Sigmoid colon (tissue), 7 donors: Measurements from ENCODE around the gene SPRED3. TPM values are rescaled to one million over a fixed set of nuclear protein-coding genes. Genes with fewer than 3 reads are reported as not detected.
A peak's percentile ranks its signal among the peaks of the same experiment; 100 is the strongest.
"Not testable (repeated sequence)": the region's sequence is repeated elsewhere in the genome, so short reads cannot be mapped to it uniquely, and the experiment has no call there.

Source experiments
- DNase-seq: peaks from one replicate; pipeline ENCODE4 v3.0.0-alpha.2; 2019
- H3K27ac ChIP-seq, 4 donors: fragments of 200-600 bp; sonication (generic); one replicate each; pipeline ENCODE4 v1.5.1; 2016 to 2019; ENCODE audit warnings: mild to moderate bottlenecking in 1 of 4
- H3K27me3 ChIP-seq, 3 donors: fragments of 200-600 bp; sonication (generic); one replicate each; pipeline ENCODE4 v1.5.1; 2019; ENCODE audit warnings: mild to moderate bottlenecking in 1 of 3
- H3K36me3 ChIP-seq, 4 donors: fragments of 200-600 bp; sonication (generic); one replicate each; pipeline ENCODE4 v1.5.1; 2016 to 2019
- H3K4me1 ChIP-seq, 4 donors: fragments of 200-600 bp; sonication (generic); one replicate each; pipeline ENCODE4 v1.5.1; 2017 to 2019
- H3K4me3 ChIP-seq, 4 donors: fragments of 200-600 bp; sonication (generic); one replicate each; pipeline ENCODE4 v1.5.1; 2017 to 2019; ENCODE audit warnings: mild to moderate bottlenecking in 2 of 4, moderate library complexity in 1 of 4
- H3K9me3 ChIP-seq, 4 donors: fragments of 200-600 bp in 3 of 4; sonication (generic) in 3 of 4; one replicate each; pipeline versions ENCODE4 v1.5.1 to v1.6.1; 2013 to 2019
- EP300 ChIP-seq, 4 donors: sonication (generic); formaldehyde crosslinking; IDR thresholded peaks; one replicate each; pipeline ENCODE4 v1.6.1; 2017; ENCODE audit warnings: antibody characterized with exemption in 4 of 4
- POLR2A ChIP-seq, 2 donors: fragments of 450-650 bp; IDR thresholded peaks; one replicate each; pipeline ENCODE4 v1.6.1; 2016; ENCODE audit warnings: antibody characterized with exemption in 2 of 2, mild to moderate bottlenecking in 2 of 2, moderate library complexity in 2 of 2
- POLR2AphosphoS5 ChIP-seq, 4 donors: sonication (generic); formaldehyde crosslinking; IDR thresholded peaks; one replicate each; pipeline ENCODE4 v1.6.1; 2017; ENCODE audit warnings: antibody characterized with exemption in 4 of 4
- WGBS, 2 donors: extraction: QIAGEN DNeasy Blood & Tissue Kit; methylation state at CpG; one replicate each; pipeline ENCODE4 v1.1.7; 2013; 5-methylcytosine and 5-hydroxymethylcytosine counted together
- intact Hi-C: fragments of 100-400 bp; cut with DNase I; formaldehyde crosslinking; loops from one replicate; pipeline ENCODE4 v1.15.1; 2023
- polyA plus RNA-seq, 3 donors: library from polyadenylated mRNA; stranded (reverse); fragments of 200-250 nt; gene quantifications; one replicate each; pipeline ENCODE4 v1.2.3, GENCODE V29; 2013
- total RNA-seq, 4 donors: library from RNA; depleted of rRNA; stranded (reverse); fragments of >200 nt; gene quantifications; one replicate each; pipeline ENCODE4 v1.1.0, GENCODE V29; 2016
- TF ChIP-seq, protein P1 (sequence below), 4 experiments: fragments of 450-650 bp in 3 of 4; fragments of 200-600 bp in 1 of 4; IDR thresholded peaks; one replicate each; pipeline ENCODE4 v1.5.1; 2016 to 2019; ENCODE audit warnings: antibody characterized with exemption in 4 of 4, mild to moderate bottlenecking in 3 of 4, moderate library complexity in 2 of 4
- donor health status: healthy with polysubstance abuse.
- donor health status: Bipolar disorder and iron deficiency.
- donor health status: healthy.

The SPRED3 gene
- total and polyA plus RNA-seq, 7 donors: under 0.01 to 1.5 (median 0.36) TPM; not detected in 2

DNA sequence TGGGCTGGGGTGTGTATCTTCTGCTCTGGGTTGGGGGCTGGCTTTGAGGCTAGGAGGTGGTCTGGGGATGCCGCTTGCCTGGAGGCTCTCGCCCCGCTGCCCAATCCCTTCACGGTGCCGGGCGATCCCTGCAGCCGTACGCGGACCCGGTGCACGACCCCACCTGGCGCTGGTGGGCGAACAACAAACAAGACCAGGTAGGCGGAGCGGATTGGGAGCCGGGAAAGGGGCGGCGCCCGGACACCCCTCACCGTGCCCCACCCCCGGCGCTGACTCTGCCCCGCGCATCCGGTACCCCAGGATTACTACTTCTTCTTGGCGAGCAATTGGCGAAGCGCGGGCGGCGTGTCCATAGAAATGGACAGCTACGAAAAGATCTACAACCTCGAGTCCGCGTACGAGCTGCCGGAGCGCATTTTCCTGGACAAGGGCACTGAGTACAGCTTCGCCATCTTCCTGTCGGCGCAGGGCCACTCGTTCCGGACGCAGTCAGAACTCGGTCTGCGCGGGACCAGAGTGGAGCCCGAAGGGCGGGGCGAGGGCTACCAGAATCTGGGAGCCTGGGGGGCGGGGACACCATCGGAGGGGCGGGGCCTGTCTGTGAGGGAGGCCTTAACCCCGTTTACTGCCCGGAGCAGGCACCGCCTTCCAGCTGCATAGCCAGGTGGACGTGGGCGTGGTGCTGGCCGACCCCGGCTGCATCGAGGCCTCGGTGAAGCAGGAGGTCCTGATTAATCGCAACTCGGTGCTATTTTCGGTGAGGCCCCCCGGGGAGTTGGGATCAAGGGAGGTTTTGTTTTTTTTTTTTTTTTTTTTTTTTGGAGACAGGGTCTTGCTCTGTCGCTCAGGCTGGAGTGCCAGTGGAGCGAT is 26.2 kb upstream of the SPRED3 start:
- DNase-seq: peak; percentile 86
- H3K27me3 ChIP-seq: peaks cover 9 to 81% (median 57%) of the 10 kb centered on the region in 3 donors

DNA sequence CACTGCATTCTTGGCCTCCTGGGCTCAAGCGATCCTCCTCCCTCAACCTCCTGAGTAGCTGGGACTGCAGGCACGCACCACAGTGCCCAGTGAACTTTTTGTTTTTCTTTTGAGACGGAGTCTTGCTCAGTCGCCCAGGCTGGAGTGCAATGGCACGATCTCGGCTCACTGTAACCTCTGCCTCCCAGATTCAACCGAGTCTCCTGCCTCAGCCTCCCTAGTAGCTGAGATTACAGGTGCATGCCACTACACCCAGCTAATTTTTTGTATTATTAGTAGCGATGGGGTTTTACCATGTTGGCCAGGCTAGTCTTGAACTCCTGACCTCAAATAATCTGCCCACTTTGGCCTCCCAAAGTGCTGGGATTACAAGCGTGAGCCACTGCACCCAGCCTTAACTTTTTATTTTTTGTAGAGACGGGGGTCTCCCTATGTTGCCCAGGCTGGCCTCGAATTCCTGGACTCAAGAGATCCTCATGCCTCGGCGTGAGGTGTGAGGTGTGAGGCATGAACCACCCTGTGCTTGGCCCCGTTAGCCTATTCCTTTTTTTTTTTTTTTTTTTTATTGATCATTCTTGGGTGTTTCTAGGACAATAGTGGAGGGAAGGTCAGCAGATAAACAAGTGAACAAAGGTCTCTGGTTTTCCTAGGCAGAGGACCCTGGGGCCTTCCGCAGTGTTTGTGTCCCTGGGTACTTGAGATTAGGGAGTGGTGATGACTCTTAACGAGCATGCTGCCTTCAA is 25.4 kb upstream of the SPRED3 start:
- H3K9me3 ChIP-seq, DNase-seq, H3K27ac ChIP-seq, intact Hi-C loops, H3K36me3 ChIP-seq: not testable (repeated sequence)
- Histone ChIP-seq H3K27me3 (peaks cover 9 to 83% (median 61%) of the 10 kb centered on the region in 3 donors), H3K4me1 (peaks cover 2 to 21% (median 20%) of the 10 kb centered on the region in 4 donors), H3K4me3 (peak overlapping the region in 2 of 4 donors; percentile 56 to 58)
- WGBS, 2 donors: 65 to 75% methylated on average over 14 to 15 of the region's 16 CpGs

More for the DNA sequence above, 26.2 kb upstream of the SPRED3 start:
- peaks cover 2 to 21% (median 20%) of the 10 kb centered on the region in 4 donors for H3K4me1 ChIP-seq
- H3K9me3 ChIP-seq: no peaks in the 10 kb centered on the region
- H3K27ac ChIP-seq: peak overlapping the region; percentile 22 to 60 (median 46)
- intact Hi-C loops: no loop called here
- no peaks in the 10 kb centered on the region for H3K36me3 ChIP-seq
- H3K4me3 ChIP-seq: peak overlapping the region; percentile 22 to 58 (median 49)
- WGBS, 2 donors: 1% methylated on average over 68 of the region's 68 CpGs
- peak in 2 of 4 donors; percentile 9 to 32 for TF ChIP-seq POLR2AphosphoS5 (IDR thresholded peaks at IDR 0.05)
- TF ChIP-seq, protein P1, sequence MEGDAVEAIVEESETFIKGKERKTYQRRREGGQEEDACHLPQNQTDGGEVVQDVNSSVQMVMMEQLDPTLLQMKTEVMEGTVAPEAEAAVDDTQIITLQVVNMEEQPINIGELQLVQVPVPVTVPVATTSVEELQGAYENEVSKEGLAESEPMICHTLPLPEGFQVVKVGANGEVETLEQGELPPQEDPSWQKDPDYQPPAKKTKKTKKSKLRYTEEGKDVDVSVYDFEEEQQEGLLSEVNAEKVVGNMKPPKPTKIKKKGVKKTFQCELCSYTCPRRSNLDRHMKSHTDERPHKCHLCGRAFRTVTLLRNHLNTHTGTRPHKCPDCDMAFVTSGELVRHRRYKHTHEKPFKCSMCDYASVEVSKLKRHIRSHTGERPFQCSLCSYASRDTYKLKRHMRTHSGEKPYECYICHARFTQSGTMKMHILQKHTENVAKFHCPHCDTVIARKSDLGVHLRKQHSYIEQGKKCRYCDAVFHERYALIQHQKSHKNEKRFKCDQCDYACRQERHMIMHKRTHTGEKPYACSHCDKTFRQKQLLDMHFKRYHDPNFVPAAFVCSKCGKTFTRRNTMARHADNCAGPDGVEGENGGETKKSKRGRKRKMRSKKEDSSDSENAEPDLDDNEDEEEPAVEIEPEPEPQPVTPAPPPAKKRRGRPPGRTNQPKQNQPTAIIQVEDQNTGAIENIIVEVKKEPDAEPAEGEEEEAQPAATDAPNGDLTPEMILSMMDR (IDR thresholded peaks at IDR 0.05): no peak

DNA sequence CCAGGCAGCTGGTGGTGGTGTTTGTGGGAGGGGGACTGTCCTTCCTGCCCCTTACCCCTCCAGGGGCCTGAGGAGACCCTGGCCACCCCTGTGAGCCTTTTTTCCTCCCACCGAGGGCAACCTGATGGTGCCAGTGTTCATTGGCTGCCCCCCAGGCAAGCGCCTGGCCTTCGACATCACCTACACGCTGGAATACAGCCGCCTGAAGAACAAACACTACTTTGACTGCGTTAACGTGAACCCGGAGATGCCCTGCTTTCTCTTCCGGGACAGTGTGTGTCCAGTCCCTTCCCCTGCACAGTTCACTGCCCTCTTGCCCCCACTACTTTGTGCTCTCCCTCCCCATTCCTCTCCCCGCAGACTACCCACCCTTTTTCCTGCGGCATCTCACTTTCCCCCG is 21.5 kb upstream of the SPRED3 start:
- H3K27ac ChIP-seq: no peak overlapping the region
- TF ChIP-seq, protein P1 (IDR thresholded peaks at IDR 0.05): no peak
- TF ChIP-seq POLR2A (IDR thresholded peaks at IDR 0.05): no peak
- no peak for TF ChIP-seq POLR2AphosphoS5 (IDR thresholded peaks at IDR 0.05)
- no peak for TF ChIP-seq EP300 (IDR thresholded peaks at IDR 0.05)
- H3K4me3 ChIP-seq: no peak overlapping the region
- H3K4me1 ChIP-seq: peaks cover 2 to 12% (median 10%) of the 10 kb centered on the region in 4 donors
- no peaks in the 10 kb centered on the region for H3K9me3 ChIP-seq
- intact Hi-C loops: no loop called here
- H3K27me3 ChIP-seq: peaks cover 5 to 55% (median 33%) of the 10 kb centered on the region in 3 donors
- 59 to 76% methylated on average over 12 of the region's 12 CpGs for WGBS, 2 donors
- no peak for DNase-seq
- no peaks in the 10 kb centered on the region for H3K36me3 ChIP-seq

DNA sequence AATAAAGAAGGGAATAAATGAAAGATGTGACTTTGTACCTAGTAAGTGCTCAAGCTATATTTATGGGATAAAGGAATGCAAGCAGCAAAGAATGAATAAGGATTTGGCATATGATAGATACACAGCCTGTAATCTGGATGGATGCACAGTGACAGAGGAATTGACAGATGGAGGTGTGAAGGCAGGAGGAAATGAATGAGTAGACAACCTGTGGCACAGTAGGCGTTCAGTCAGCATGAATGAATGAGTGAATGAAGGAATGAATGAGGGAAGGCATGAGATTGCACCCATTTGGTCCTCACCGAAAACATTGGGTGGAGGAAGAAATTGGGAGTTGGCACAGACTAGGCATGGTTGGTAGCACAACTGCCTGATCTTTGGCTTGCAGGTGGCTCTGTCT is 18.9 kb upstream of the SPRED3 start:
- H3K36me3 ChIP-seq: no peaks in the 10 kb centered on the region
- WGBS, 2 donors: 96% methylated on average over 2 of the region's 2 CpGs
- no peaks in the 10 kb centered on the region for H3K9me3 ChIP-seq
- no peak for DNase-seq
- no peak overlapping the region for H3K27ac ChIP-seq
- TF ChIP-seq, protein P1 (IDR thresholded peaks at IDR 0.05): no peak
- TF ChIP-seq EP300 (IDR thresholded peaks at IDR 0.05) (no peak), POLR2AphosphoS5 (IDR thresholded peaks at IDR 0.05) (no peak), POLR2A (IDR thresholded peaks at IDR 0.05) (no peak)
- intact Hi-C loops: no loop called here
- H3K27me3 ChIP-seq: peaks cover 0 to 40% (median 15%) of the 10 kb centered on the region in 3 donors
- H3K4me1 ChIP-seq: no peaks in the 10 kb centered on the region
- no peak overlapping the region for H3K4me3 ChIP-seq

DNA sequence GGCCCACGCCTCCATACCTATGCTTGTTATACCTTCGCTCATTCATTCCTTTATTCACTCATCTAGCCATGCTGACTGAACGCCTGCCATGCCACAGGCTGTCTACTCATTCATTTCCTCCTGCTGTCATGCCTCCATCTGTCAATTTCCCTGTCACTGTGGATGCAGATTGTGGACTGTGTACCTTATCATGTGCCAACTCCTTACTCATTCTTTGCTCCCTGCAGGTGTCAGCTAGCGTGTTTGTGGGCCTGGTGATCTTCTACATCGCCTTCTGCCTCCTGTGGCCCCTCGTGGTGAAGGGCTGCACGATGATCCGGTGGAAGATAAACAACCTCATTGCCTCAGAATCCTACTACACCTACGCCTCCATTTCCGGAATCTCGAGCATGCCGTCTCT is 18.2 kb upstream of the SPRED3 start:
- H3K27me3 ChIP-seq: peaks cover 0 to 33% (median 12%) of the 10 kb centered on the region in 3 donors
- no peaks in the 10 kb centered on the region for H3K36me3 ChIP-seq
- no peak for DNase-seq
- H3K9me3 ChIP-seq: no peaks in the 10 kb centered on the region
- no peak overlapping the region for H3K27ac ChIP-seq
- peaks cover 0 to 3% (median 3%) of the 10 kb centered on the region in 4 donors for H3K4me1 ChIP-seq
- intact Hi-C loops: no loop called here
- TF ChIP-seq POLR2AphosphoS5 (IDR thresholded peaks at IDR 0.05): no peak
- no peak for TF ChIP-seq EP300 (IDR thresholded peaks at IDR 0.05)
- TF ChIP-seq POLR2A (IDR thresholded peaks at IDR 0.05): no peak
- TF ChIP-seq, protein P1 (IDR thresholded peaks at IDR 0.05): no peak
- 62 to 73% methylated on average over 12 of the region's 12 CpGs for WGBS, 2 donors
- no peak overlapping the region for H3K4me3 ChIP-seq
